HG02981 (cell line): ENCODE measurements around the gene ME3.

Experiments
- ATAC-seq: cut with Tn5 transposase; IDR thresholded peaks from one replicate; pipeline ENCODE4 v1.9.1; 2021; ENCODE audit warnings: mild to moderate bottlenecking, moderate library complexity; ENCODE audit not compliant: unreplicated experiment

ME3 gene

DNA sequence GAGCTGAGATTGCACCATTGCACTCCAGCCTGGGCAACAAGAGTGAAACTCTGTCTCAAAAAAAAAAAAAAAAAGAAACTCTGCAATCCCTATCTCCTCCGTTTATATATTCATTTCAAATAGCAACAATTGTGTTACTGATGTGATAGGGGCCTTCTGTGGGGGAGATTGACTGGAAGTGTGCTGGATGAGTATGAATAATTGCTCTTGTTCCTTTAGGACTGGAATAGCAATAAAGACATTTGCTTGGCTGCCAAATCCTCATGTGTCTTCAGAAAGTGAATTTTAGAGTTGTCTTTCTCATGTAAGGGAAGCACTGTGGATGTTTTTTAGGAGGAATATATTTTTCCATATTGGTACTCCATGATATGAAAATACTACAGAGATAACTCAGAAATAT lies 21.1 kb upstream of the ME3 start:
- no peak for ATAC-seq

DNA sequence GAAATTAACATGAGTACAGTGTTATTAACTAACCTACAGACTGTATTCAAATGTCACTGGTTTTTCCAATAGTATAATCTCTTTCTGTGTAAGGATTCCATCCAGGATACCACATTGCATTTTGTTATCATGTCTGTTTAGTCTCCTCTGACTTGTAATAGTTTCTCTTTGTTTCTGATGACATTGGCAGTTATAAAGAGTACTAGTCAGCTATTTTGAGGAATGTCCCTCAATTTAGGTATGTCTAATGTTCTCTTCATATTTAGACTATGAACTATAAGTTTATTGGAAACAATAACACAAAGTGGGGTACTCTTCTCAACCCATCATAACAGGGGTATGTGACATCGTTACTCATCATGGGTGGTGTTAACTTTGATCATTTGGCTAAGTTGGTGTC lies 20.3 kb upstream of the ME3 start:
- no peak for ATAC-seq

DNA sequence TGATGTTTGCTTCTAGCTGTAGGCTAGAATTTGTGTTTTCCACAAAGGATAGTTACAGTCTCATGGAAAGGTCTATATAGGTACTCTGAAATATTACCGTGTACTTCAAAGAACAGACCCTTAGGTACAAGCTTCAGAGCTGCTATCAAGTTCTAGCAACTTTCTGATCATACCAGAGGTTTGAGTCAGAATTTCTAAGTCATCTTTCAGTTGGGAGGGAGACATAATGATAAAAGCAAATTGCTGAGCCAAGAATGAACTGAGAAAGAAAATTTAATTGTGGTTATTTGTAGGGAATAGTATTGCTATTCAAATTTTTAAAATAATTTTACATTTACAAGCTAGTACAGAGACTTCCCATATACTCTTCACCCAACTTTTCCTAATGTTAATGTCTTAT lies 19.9 kb upstream of the ME3 start:
- ATAC-seq: no peak

DNA sequence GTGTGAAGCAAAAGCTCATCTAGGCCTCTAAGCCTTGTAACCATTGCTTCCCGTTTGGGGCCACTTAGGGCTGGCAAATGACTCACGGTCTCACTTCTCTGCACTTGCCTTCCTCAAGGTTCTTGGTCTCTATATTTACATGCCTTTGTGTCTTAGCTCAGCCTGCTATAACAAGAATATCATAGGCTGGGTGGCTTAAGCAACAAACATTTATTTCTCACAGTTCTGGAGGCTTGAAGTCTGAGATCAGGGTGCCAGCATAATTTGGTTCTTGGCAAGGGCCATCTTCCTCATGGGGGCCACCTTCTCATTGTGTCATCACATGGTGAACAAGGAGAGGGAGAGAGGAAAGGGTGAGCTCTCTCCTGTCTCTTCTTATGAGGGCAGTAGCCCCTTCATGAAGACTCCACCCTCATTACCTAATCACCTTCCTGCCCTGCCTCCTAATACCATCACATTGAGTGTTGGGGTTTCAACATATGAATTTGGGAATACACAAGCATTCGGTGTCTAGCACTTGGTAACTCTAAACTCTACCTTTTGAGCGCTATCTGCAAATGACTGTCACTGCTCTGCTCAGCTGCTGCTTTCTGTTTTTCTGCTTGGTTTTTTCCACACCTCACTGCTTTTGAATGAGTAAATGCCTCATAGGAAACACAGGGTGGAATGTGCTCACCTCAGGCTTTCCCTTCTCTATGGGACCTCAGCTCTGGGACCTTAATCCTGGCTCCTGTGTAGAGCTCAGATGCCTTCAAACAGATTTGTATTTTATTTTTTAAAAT lies 16.2 kb upstream of the ME3 start:
- ATAC-seq: no peak

DNA sequence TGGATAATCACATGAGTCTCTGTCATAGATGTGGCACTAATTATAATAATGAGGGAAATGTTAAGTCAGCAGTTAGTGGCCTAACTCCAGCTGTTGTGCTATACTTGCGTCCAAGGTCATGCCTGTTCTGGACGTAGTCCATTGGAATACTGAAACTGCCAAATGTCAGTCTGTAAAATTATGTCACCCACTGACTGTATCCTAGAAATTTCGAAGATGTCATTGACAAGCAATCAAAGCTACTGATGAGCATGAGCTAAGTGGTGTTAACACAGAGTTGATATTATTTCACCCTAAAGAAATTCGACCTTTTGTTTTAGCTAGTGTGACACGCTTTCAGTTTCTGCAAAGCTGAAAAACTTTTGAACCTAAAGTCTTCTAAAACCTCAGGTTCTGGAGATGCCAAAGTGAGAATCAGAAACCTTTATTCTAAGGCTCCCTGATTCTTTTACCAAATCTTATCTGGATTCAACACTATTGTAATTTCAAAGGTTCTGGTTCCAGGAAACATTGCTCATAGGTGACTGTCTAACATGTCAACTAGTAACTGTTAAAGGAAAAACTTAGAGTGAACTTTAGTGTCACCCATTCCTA lies 14.9 kb upstream of the ME3 start:
- ATAC-seq: no peak

DNA sequence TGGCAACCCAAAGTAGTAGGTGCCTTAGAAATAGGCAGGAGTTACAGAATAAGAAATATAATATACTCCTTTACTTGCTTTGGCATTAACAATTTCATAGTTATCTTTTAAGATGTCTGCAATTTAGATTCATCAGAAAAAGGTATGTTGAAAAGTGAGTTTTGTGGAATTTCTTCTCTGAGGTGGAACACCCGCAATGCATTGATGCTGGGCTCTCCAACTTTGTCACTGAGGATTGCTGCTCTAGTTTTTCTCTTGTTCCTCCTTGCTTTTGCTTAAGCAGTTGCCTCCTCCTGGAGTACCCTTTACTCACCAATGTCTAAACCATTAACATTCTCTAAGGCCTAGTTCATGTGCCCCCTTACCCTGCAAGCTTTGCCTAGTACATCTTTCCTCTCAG lies 14.1 kb upstream of the ME3 start:
- ATAC-seq: no peak

DNA sequence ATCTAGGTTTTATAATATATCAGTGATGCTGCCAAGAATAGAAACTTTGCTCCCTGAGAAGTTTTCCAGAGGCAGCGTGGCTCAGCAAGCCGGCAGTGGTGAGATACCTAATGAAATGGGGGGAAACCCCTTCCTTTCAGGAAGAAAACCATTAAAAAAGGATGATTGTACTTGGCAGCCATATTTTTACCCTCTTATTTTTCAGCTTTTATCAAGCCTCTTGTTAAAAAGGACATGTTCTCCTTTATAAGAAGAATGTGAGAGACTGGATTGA lies 9.0 kb upstream of the ME3 start:
- no peak for ATAC-seq

DNA sequence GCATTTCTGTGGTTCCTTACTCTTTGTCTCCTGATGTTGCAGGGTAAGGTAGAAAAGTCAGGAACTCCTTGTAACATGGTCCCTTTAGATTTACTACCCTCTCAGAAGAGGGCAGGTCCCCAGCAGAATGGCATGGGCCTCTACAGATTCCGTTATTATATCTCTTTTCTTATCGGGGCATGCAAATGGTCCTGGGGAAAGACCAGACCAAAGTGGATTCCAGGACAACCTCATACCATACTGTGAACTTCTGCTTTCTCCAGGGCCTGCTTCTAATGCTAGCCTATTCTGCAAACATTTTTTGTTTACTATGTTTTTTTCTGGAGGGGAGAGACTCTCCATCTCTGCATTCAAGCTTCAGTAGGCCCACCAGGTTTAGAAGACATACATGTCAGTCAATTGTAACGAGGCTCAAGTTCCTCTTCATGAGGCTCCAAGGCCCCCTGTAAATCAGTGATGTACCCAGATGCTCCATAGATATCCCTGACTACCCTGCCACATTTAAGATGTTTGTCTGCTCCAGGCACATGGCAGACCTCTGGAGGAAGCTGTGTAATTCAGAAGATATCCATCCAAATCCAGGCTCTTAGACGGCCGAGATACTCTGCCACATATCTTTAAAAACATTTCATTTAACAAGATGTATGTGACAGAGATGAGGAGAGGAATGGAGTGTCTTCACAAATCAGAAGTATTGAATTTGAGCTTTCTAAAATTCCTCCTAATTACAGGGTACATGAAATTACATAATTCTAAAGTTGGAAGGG lies 8.5 kb upstream of the ME3 start:
- no peak for ATAC-seq

DNA sequence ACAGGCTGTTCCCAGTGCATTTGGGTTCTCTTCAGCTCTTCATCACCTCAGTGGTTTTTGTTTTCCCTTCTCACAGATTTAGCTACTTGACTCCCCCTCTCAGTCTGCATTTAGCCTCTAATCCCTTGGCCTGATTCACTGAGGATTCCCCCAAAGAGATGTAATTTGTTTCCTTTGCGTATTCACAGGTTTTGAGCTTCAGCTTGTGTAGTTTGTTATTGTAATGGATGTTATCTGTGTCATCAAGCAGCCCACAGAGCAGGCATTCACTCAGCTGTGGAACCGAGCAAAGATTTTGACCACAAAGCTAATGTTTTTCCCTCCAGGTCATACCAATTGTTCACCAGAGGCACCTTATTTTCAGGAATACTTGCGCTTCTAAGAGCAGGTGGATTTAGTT lies 6.4 kb upstream of the ME3 start:
- ATAC-seq: no peak

DNA sequence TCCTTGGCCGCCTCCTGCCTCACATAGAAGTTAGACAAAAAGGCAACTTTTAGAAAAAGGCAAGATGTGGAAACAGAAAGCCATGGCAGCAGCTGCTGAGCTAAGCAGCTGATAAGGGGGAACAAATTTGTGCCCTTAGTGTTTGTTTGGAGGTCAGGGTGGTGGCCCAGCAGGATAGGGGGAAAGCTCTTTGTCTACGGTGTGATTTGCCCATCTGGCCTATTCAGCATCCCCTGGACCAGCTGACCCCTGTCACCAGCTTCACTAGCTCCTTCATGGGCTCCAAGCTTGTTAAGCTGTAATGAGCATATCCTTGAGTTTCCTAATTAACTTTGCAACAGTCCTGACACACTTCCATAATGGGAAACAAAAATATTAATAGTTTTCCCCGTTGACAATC lies 5.9 kb upstream of the ME3 start:
- no peak for ATAC-seq

DNA sequence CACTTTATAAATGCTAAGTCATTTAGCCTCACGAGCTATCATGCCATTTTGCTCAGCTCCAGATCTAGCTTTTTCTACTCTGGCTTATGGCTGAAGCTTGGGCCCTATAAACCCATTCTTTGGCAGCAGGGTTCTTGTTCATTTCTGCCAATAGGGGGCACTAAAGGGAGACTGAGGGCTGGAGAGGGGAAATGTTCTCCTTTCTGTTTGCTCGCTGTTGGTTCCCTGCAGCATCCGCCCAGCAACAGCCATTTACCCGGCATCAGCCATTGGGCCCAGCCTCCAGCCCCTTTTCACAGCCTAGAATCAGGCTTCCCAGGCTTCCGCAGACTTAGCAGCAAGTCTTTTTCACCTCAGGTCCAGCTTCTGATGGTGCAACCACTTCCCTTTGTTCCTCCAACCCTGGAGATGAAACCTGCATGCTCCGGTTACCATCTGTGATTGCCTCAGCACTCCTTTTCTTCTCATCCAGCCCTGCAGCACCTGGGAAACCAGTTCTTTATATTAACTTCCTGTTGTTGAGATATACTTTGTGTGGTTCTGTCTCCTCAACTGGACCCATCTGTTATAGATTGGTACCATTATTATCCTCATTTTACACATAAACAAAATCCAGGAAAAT lies 4.2 kb upstream of the ME3 start:
- ATAC-seq: no peak

DNA sequence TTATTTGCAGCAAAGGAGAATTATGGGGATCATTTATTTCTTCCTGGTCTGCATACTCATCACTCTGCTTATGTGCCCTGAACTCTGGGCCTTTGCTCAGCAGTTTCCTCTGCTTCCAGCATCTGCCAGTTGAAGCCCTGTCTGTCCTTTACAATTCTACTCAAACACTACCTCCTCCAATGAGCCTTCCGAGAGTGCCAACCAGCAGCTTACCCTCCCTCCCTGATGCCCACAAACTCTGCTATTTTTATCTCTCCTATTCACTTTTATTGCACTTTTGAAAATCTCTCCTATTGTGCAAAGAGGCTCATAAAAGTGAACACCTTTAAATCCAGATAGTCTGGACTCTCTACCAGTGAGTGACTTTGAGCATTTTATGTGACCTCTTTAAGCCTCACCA lies 3.6 kb upstream of the ME3 start:
- no peak for ATAC-seq

DNA sequence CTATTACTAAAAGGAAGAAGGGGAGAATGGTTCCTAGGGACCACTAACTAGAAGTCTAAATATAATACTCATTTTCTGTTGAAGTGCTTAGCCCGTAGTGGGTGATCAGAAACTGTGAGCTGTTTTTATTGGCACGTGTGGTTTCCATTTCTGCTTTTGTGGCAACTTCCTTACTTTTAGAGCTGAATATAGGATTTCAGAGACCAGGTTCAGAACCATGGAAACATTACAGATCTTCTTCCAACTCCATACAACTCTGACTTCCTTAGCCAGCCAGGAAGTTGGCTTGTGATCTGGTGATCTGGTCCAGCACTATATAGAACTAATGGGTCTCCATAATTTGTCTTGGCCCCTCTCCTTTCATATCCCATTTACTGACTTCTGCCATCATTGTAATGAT lies 2.6 kb upstream of the ME3 start:
- ATAC-seq: no peak

DNA sequence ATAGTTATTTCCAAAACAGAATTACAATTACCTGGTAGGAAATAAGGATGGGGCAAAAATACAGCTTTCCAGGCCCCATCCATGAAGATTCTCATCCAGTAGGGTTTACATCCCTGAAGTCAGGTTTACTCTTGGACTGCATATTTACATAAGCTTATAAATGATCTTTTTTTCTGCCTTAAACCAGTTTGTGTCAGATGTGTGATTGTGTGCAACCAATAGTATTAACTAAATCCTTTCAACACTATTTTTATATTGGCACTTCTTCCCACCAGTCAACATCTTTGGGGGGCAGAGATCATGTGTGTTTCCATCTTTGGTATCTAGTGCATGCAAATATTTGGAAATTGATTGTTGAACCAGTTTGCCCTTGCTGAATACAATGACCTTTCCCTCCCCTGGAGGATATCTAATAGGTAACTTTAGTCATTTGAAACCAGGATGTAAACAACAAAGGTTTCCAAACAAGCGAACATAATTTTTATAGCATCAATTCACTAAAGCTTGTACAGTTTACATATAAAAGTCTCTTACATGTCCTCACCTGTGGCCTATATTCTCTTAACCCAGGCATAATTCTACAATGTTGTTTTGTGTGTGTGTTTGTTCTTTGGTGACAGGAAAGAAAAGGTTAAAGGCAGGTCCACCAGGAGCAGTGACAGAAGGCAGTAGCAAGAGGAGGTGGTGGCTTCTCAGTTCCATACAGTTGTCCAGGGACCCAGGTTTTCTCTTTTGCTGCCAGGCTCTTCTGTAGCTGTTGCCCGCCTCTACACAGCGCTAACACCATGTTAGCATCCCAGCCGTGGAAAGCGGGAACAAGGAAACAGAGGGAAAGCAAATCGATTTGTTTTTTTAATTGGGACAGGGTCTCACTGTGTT lies 1.7 kb upstream of the ME3 start:
- ATAC-seq: no peak

DNA sequence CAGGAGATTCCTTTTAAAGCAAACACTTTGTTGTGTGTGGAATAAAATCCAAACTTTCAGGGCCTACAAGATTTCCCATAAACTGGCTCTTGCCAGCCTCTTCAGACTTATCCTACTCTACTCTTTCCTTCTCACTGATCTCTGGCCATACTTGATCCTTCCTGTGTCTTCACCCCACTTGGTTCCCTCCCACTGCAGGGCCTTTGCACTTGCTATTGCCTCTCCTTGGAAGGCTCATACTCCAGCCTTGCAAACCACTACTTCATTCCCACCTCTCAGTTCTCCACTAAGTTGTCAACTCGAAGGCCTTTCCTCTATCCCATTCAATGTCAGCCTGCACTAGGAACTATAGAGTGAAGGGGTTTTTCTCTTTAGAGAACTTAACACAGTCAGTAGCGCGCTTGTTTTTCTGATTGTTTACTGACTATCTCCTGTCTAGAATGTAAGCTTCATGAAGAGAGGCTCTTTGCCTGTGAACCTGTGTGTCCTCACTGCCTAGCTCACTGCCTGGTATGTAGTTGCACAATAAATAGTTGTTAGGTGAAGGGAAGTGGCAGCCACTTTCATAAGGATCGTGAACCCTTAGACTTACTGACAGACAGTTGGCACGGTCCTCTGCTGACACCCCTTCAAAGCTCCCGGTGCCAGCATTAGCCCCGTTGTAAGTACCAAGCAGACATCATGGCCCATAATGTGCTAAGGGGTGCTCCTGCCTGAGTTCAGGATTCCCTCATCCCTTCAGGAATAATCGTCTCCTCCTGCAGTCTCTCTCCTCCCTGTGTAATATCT lies 833 bp upstream of the ME3 start:
- ATAC-seq: no peak

DNA sequence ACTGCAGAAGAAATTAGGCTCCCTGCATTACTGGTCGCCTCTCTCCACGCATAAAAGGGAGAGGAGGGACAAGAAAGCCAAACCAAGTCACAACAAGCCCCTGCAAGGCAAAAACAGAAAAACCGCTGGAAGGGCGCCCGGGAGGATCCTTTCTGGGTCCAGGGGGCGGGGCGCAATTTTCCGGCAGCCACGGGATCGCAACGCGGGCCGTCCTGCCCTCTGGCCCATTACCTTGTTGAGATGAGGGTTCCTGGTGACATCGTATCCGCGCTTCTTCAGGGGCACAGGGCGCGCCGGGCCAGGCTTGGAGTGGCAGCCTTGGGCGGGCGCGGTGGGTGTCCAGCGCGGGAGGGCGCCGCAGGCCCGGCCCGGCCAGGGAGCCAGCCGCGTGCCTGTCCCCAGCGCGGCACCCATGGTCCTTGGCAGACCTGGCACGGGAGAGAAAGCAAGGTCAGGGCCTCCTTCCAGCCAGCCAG lies 847 bp downstream of the ME3 start:
- ATAC-seq: no peak

DNA sequence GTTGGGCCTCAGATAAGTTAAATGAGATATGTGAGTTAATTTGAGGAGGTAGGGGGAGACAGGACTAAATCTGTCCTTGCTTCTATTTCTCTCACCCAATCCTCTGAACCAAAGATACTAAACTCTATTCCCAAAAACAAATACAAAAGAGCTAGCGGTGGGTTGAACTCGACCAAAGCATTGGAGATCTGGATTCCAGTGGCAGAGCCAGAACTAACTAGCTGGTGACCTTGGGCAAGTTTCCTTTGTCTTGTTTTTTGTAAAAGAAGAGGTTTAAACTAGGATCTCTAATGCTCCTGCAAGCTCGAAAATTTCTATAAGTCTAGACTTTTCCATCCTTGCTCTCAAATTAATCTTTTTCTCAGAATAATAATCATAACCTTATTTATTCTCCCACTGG lies 1.5 kb downstream of the ME3 start:
- ATAC-seq: no peak

DNA sequence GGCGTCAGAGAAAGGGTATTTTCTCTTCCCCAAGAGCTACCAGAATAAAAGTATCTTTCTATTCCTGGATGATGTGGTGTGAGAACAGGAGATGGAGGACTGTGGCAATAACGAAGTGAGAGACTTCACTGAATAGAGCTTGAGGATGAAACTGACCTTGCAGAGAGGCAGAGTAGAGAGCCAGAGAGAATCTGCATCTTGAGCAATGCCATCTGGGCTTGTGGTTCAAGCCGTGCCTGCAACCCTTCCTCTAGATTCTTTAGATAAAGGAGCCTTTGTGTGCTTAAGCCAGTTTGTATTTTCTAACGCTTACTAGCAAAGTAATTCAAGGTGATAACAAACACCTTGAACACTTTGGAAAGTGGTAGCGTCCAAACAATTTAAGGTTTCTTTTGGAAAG lies 2.2 kb downstream of the ME3 start:
- ATAC-seq: no peak

DNA sequence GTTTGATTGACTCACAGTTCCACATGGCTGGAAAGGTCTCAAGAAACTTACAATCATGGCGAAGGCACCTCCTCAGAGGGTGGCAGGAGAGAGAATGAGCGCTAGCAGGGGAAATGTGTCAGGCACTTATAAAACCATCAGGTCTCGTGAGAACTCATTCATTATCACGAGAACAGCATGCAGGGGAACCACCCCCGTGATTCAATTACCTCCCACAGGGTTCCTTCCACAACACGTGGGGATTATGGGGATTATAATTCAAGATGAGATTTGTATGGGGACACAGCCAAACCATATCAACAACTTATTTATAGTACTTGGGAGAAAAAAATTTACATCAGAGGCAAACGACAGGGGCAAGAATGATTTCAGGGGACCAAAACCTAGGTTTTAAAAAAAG lies 3.0 kb downstream of the ME3 start:
- no peak for ATAC-seq

DNA sequence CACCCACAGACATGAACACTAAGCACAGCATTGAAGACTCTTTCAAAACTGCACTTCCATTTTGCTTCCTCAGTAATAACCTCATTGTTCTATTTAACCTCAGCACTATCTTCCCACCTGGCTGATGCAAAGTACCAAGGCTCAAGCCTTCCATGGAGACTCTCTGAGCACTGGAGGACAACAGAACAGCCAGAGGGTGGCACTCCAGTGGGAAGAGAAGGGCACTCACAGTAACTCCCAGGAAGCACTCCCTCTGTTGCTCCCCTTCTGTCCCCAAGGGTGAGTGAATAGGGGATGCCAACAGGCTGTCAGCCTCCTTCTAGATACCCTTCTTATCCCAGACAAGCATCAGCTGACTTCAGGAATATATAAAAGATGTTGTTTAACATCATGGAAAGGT lies 3.5 kb downstream of the ME3 start:
- no peak for ATAC-seq
